Measurements from ENCODE around the gene COPS7B. TPM values are rescaled to one million over a fixed set of nuclear protein-coding genes. Genes with fewer than 3 reads are reported as not detected.

COPS7B gene
- polyA plus RNA-seq, 3 donors, result 9.5 to 38.8 (median 11.9) TPM

- DNase-seq, result no peak
- TF ChIP-seq CTCF (IDR thresholded peaks at IDR 0.05), result no peak
- WGBS (ENCODE audit: insufficient coverage), result 92% methylated on average over 9 of the region's 9 CpGs
- Histone ChIP-seq H3K4me3 (replicated peaks in 1 of 3; ENCODE audit: low read depth in 2 of 3, low read length in 3 of 3) (no peak overlapping the region), H2AFZ (ENCODE audit: insufficient read depth, low read depth, low read length, poor library complexity, severe bottlenecking) (no peak overlapping the region), H3K36me3 (replicated peaks in 1 of 2; ENCODE audit: control insufficient read depth in 1 of 2, insufficient read depth in 2 of 2, low read length in 2 of 2) (no peaks in the 10 kb centered on the region), H4K20me1 (ENCODE audit: insufficient read depth, low read length) (no peaks in the 10 kb centered on the region), H3K27ac (ENCODE audit: low read depth in 1 of 2, low read length in 2 of 2) (no peak overlapping the region), H3K9me3 (replicated peaks in 1 of 2; ENCODE audit: control insufficient read depth in 1 of 2, insufficient read depth in 1 of 2, low read length in 2 of 2) (no peaks in the 10 kb centered on the region), H3K27me3 (ENCODE audit: control insufficient read depth in 2 of 2, insufficient read depth in 2 of 2, low read length in 2 of 2) (peaks cover 0 to 2% of the 10 kb centered on the region in 2 donors), H3K4me2 (replicated peaks; ENCODE audit: extremely low read depth, low read length, poor library complexity, severe bottlenecking) (no peak overlapping the region), H3K79me2 (ENCODE audit: insufficient read depth, low read length) (no peaks in the 10 kb centered on the region), H3K4me1 (ENCODE audit: control insufficient read depth in 1 of 2, insufficient read depth in 2 of 2, low read length in 2 of 2) (no peaks in the 10 kb centered on the region), H3K9ac (ENCODE audit: insufficient read depth, low read length, poor library complexity, severe bottlenecking) (no peak overlapping the region)
- Mint-ChIP-seq H3K4me3 (peak overlapping the region in 1 of 2 donors; percentile 59), H3K27ac (no peak overlapping the region), H3K9me3 (peaks cover 0 to 3% (median 0%) of the 10 kb centered on the region in 7 donors), H3K27me3 (ENCODE audit: low read depth in 3 of 3) (peaks cover 1 to 7% (median 5%) of the 10 kb centered on the region in 3 donors), H3K4me1 (peaks cover 2% of the 10 kb centered on the region), H3K36me3 (no peaks in the 10 kb centered on the region)
- intact Hi-C loops (cut with micrococcal nuclease), result no loop called here
These were observed 68.4 kb downstream of the COPS7B start for GRCh38 chr2:231854616-231855125.

- DNase-seq, result no peak
- no peak for TF ChIP-seq CTCF (IDR thresholded peaks at IDR 0.05)
- Histone ChIP-seq H4K20me1 (ENCODE audit: insufficient read depth, low read length) (no peaks in the 10 kb centered on the region), H3K27ac (ENCODE audit: low read depth in 1 of 2, low read length in 2 of 2) (no peak overlapping the region), H2AFZ (ENCODE audit: insufficient read depth, low read depth, low read length, poor library complexity, severe bottlenecking) (no peak overlapping the region), H3K27me3 (ENCODE audit: control insufficient read depth in 2 of 2, insufficient read depth in 2 of 2, low read length in 2 of 2) (no peaks in the 10 kb centered on the region), H3K9ac (ENCODE audit: insufficient read depth, low read length, poor library complexity, severe bottlenecking) (no peak overlapping the region), H3K79me2 (ENCODE audit: insufficient read depth, low read length) (no peaks in the 10 kb centered on the region), H3K36me3 (replicated peaks in 1 of 2; ENCODE audit: control insufficient read depth in 1 of 2, insufficient read depth in 2 of 2, low read length in 2 of 2) (no peaks in the 10 kb centered on the region), H3K9me3 (replicated peaks in 1 of 2; ENCODE audit: control insufficient read depth in 1 of 2, insufficient read depth in 1 of 2, low read length in 2 of 2) (no peaks in the 10 kb centered on the region), H3K4me2 (replicated peaks; ENCODE audit: extremely low read depth, low read length, poor library complexity, severe bottlenecking) (no peak overlapping the region), H3K4me1 (ENCODE audit: control insufficient read depth in 1 of 2, insufficient read depth in 2 of 2, low read length in 2 of 2) (no peaks in the 10 kb centered on the region), H3K4me3 (replicated peaks in 1 of 3; ENCODE audit: low read depth in 2 of 3, low read length in 3 of 3) (no peak overlapping the region)
- WGBS (ENCODE audit: insufficient coverage), result 90% methylated on average over 2 of the region's 6 CpGs
- intact Hi-C loops (cut with micrococcal nuclease), result no loop called here
- Mint-ChIP-seq H3K4me1 (peaks cover 2% of the 10 kb centered on the region), H3K36me3 (no peaks in the 10 kb centered on the region), H3K4me3 (no peak overlapping the region), H3K27me3 (ENCODE audit: low read depth in 3 of 3) (peaks cover 2 to 4% (median 2%) of the 10 kb centered on the region in 3 donors), H3K9me3 (no peaks in the 10 kb centered on the region), H3K27ac (no peak overlapping the region)
These were observed 70.7 kb downstream of the COPS7B start for GRCh38 chr2:231856959-231857358.

Small RNA genes lying within 50 kb of the gene (small RNA-seq; reads per million reads assigned to genes)
- not detected for gene AC073476.4 (ENCODE audit: insufficient read length, low read depth)

Other genes starting within 250 kb of the COPS7B start
- not detected for gene TEX44, start 193.6 kb upstream of the COPS7B start, polyA plus RNA-seq
- 1,000 to 10,000 TPM; 1,062 to 1,127 (median 1,072) TPM for gene PTMA, start 77.9 kb upstream of the COPS7B start, polyA plus RNA-seq
- gene PDE6D, start 5.2 kb upstream of the COPS7B start, polyA plus RNA-seq, result 10 to 100 TPM; 28.4 to 54.6 (median 50.5) TPM
- gene NPPC, start 140.0 kb downstream of the COPS7B start, polyA plus RNA-seq, result not detected
- gene DIS3L2, start 175.3 kb downstream of the COPS7B start, polyA plus RNA-seq, result 10 to 100 TPM in 1 of 3 donors, 1 to 10 TPM in 2; 6.0 to 21.7 (median 6.4) TPM

All from CD14-positive monocyte (primary cell).